Esophagus squamous epithelium (tissue), 5 donors: ENCODE measurements around the gene EFCAB6. TPM values are rescaled to one million over a fixed set of nuclear protein-coding genes. Genes with fewer than 3 reads are reported as not detected.

ENCODE experiments used
- DNase-seq: peaks from one replicate; lab custom pipeline; 2025; lab: John Stamatoyannopoulos, UW
- H3K27ac ChIP-seq, 4 donors: fragments of 200-600 bp; sonication (generic); one replicate each; pipeline ENCODE4 v1.5.1; 2016 to 2019; ENCODE audit warnings: mild to moderate bottlenecking in 1 of 4
- H3K27me3 ChIP-seq, 4 donors: fragments of 200-600 bp; sonication (generic); 1 replicate in 3 of 4; 2 replicates in 1 of 4; pipeline versions ENCODE4 v1.5.1 to v1.6.0; 2017 to 2021; ENCODE audit warnings: antibody characterized with exemption in 1 of 4
- H3K36me3 ChIP-seq, 3 donors: fragments of 200-600 bp; sonication (generic); one replicate each; pipeline ENCODE4 v1.5.1; 2016 to 2019
- H3K4me1 ChIP-seq, 3 donors: fragments of 200-600 bp; sonication (generic); one replicate each; pipeline ENCODE4 v1.5.1; 2017 to 2019
- H3K4me3 ChIP-seq, 4 donors: fragments of 200-600 bp; sonication (generic); 1 replicate in 3 of 4; 2 replicates in 1 of 4; pipeline ENCODE4 v1.5.1; 2016 to 2019; ENCODE audit warnings: mild to moderate bottlenecking in 2 of 4, moderate library complexity in 1 of 4
- H3K9me3 ChIP-seq, 3 donors: fragments of 200-600 bp; sonication (generic); one replicate each; pipeline ENCODE4 v1.5.1; 2016 to 2019
- POLR2A ChIP-seq, 4 donors: fragments of 450-650 bp; IDR thresholded peaks; one replicate each; pipeline ENCODE4 v1.6.1; 2017; ENCODE audit warnings: antibody characterized with exemption in 4 of 4, mild to moderate bottlenecking in 4 of 4, moderate library complexity in 3 of 4
- WGBS, 2 donors: methylation state at CpG; one replicate each; pipeline ENCODE4 v1.1.5; 2018; 5-methylcytosine and 5-hydroxymethylcytosine counted together
- intact Hi-C: fragments of 100-400 bp; cut with DNase I; formaldehyde crosslinking; loops from one replicate; pipeline ENCODE4 v1.15.0; 2022
- total RNA-seq, 4 donors: library from RNA; depleted of rRNA; stranded (reverse); fragments of >200 nt; gene quantifications; one replicate each; pipeline ENCODE4 v1.1.0, GENCODE V29; 2016
- TF ChIP-seq, protein P1 (sequence below), 6 experiments: fragments of 450-650 bp in 4 of 6; fragments of 200-600 bp in 2 of 6; sonication (generic) in 2 of 6; IDR thresholded peaks; one replicate each; pipeline ENCODE4 v1.5.1; 2016 to 2019; ENCODE audit warnings: antibody characterized with exemption in 6 of 6, mild to moderate bottlenecking in 4 of 6, moderate library complexity in 4 of 6
- donor health status: DM: yes; HTN: yes; CAD: no.

The EFCAB6 gene
- total RNA-seq, 4 donors from 2014 or later = 0.22 to 1.5 (median 0.90) TPM

GRCh38 chr22:43723816-43724215 is 88.3 kb downstream of the EFCAB6 start:
- no peak for DNase-seq
- WGBS, 2 donors = 46 to 80% methylated on average over 1 to 3 of the region's 3 CpGs
- H3K27me3 ChIP-seq = no peaks in the 10 kb centered on the region
- H3K27ac ChIP-seq = no peak overlapping the region
- no peak overlapping the region for H3K4me3 ChIP-seq
- peaks cover 0 to 22% (median 0%) of the 10 kb centered on the region in 3 donors for H3K4me1 ChIP-seq
- intact Hi-C loops = no loop called here
- H3K9me3 ChIP-seq = no peaks in the 10 kb centered on the region
- TF ChIP-seq POLR2A (IDR thresholded peaks at IDR 0.05) = no peak
- TF ChIP-seq, protein P1, sequence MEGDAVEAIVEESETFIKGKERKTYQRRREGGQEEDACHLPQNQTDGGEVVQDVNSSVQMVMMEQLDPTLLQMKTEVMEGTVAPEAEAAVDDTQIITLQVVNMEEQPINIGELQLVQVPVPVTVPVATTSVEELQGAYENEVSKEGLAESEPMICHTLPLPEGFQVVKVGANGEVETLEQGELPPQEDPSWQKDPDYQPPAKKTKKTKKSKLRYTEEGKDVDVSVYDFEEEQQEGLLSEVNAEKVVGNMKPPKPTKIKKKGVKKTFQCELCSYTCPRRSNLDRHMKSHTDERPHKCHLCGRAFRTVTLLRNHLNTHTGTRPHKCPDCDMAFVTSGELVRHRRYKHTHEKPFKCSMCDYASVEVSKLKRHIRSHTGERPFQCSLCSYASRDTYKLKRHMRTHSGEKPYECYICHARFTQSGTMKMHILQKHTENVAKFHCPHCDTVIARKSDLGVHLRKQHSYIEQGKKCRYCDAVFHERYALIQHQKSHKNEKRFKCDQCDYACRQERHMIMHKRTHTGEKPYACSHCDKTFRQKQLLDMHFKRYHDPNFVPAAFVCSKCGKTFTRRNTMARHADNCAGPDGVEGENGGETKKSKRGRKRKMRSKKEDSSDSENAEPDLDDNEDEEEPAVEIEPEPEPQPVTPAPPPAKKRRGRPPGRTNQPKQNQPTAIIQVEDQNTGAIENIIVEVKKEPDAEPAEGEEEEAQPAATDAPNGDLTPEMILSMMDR (IDR thresholded peaks at IDR 0.05) = no peak
- H3K36me3 ChIP-seq = peaks cover 0 to 3% (median 0%) of the 10 kb centered on the region in 3 donors

DNA sequence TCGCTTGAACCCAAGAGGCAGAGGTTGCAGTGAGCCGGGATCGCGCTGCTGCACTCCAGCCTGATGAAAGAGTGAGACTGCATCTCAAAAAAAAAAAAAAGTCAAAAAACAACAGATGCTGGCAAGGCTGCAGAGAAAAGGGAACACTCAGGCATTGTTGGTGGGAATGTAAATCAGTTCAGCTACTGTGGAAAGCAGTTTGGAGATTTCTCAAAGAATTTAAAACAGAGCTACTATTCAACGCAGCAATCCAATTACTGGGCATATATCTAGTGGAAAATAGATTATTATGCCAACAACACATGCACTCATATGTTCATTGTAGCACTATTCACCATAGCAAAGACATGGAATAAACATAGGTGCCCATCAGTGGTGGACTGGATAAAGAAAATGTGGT is 89.7 kb downstream of the EFCAB6 start:
- H3K4me3 ChIP-seq = no peak overlapping the region
- no peaks in the 10 kb centered on the region for H3K9me3 ChIP-seq
- intact Hi-C loops = no loop called here
- DNase-seq = no peak
- TF ChIP-seq, protein P1 (IDR thresholded peaks at IDR 0.05) = no peak
- TF ChIP-seq POLR2A (IDR thresholded peaks at IDR 0.05) = no peak
- peaks cover 0 to 22% (median 0%) of the 10 kb centered on the region in 3 donors for H3K4me1 ChIP-seq
- WGBS, 2 donors = 88 to 90% methylated on average over 5 of the region's 5 CpGs
- peaks cover 0 to 5% (median 0%) of the 10 kb centered on the region in 3 donors for H3K36me3 ChIP-seq
- H3K27ac ChIP-seq = no peak overlapping the region
- no peaks in the 10 kb centered on the region for H3K27me3 ChIP-seq

DNA sequence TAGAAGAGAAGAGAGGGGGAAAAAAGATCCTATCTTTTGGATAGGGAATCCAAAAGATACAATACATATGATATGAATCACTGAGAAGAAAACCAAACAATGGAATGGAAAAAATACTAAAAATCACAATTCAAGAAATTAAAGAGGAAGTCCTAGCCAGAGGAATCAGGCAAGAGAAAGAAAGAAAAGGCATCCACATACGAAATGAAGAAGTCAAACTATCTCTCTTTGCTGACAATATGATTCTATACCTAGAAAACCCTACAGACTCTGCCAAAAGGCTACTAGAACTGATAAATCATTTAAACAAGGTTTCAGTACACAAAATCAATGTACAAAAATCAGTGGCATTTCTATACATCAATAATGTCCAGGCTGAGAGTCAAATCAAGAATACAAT is 91.4 kb downstream of the EFCAB6 start:
- Histone ChIP-seq H3K27ac (no peak overlapping the region), H3K4me3 (no peak overlapping the region), H3K4me1 (peaks cover 0 to 11% (median 0%) of the 10 kb centered on the region in 3 donors), H3K9me3 (no peaks in the 10 kb centered on the region), H3K36me3 (peaks cover 0 to 5% (median 0%) of the 10 kb centered on the region in 3 donors), H3K27me3 (no peaks in the 10 kb centered on the region)
- 20 to 73% methylated on average over 1 of the region's 1 CpG for WGBS, 2 donors
- TF ChIP-seq, protein P1 (IDR thresholded peaks at IDR 0.05) = no peak
- TF ChIP-seq POLR2A (IDR thresholded peaks at IDR 0.05) = no peak
- intact Hi-C loops = no loop called here
- no peak for DNase-seq

DNA sequence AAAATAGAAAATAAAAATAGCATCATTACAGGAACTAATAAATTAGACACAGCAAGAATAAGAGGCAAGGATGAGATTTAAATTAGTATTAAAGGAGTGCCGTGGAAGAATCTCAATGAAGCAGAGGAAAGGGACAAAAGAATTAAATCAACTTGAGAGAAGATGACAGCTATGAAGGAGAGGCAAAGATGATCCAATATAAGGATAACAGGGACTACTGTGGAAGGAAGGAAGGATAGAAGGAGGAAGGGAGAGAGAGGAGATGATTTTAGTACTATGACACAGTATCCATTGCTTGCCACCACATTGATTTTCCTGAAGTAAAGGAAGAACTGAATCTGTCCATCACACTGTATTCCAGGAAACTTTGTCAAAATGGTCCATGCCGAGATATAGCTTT is 98.0 kb downstream of the EFCAB6 start:
- no peak for DNase-seq
- H3K4me1 ChIP-seq = no peaks in the 10 kb centered on the region
- no peaks in the 10 kb centered on the region for H3K9me3 ChIP-seq
- no peak overlapping the region for H3K4me3 ChIP-seq
- WGBS, 2 donors = 91 to 93% methylated on average over 2 of the region's 2 CpGs
- TF ChIP-seq, protein P1 (IDR thresholded peaks at IDR 0.05) = no peak
- no peak for TF ChIP-seq POLR2A (IDR thresholded peaks at IDR 0.05)
- intact Hi-C loops = no loop called here
- no peaks in the 10 kb centered on the region for H3K27me3 ChIP-seq
- peaks cover 0 to 5% (median 0%) of the 10 kb centered on the region in 3 donors for H3K36me3 ChIP-seq
- no peak overlapping the region for H3K27ac ChIP-seq

GRCh38 chr22:43711681-43712080 is 100.4 kb downstream of the EFCAB6 start:
- Histone ChIP-seq H3K4me3 (no peak overlapping the region), H3K27me3 (no peaks in the 10 kb centered on the region), H3K4me1 (no peaks in the 10 kb centered on the region), H3K36me3 (no peaks in the 10 kb centered on the region), H3K9me3 (no peaks in the 10 kb centered on the region), H3K27ac (no peak overlapping the region)
- WGBS, 2 donors = 69 to 72% methylated on average over 4 of the region's 4 CpGs
- no peak for DNase-seq
- TF ChIP-seq, protein P1 (IDR thresholded peaks at IDR 0.05) = no peak
- TF ChIP-seq POLR2A (IDR thresholded peaks at IDR 0.05) = no peak
- intact Hi-C loops = no loop called here
